Loucy (cell line): ENCODE results near the gene SLC39A5.

ENCODE experiments used
- CTCF ChIP-seq: fragments of 200-600 bp; sonication (generic); conservative IDR thresholded peaks from 2 replicates; pipeline ENCODE4 v1.5.1; 2014; ENCODE audit warnings: mild to moderate bottlenecking, antibody characterized with exemption, low read length
- EZH2phosphoT487 ChIP-seq: fragments of 200-600 bp; IDR thresholded peaks from 2 replicates; pipeline ENCODE4 v1.6.1; 2018; ENCODE audit warnings: antibody characterized with exemption, mild to moderate bottlenecking, moderate library complexity, borderline replicate concordance

GRCh38 chr12:56224954-56225353 lies 4.9 kb upstream of the SLC39A5 start:
- no peak for TF ChIP-seq CTCF
- TF ChIP-seq EZH2phosphoT487, result no peak
